Urothelium cell line (cell line): Measurements from ENCODE around the gene PKNOX1.
"Not testable (repeated sequence)": the region's sequence is repeated elsewhere in the genome, so short reads cannot be mapped to it uniquely, and the experiment has no call there.

ENCODE experiments used
- DNase-seq: peaks from one replicate; pipeline ENCODE4 v3.0.0; 2011; ENCODE audit warnings: low spot score, mixed read lengths
- FAIRE-seq: peaks from 2 replicates; lab custom pipeline; 2011; peaks lifted over from hg19 to GRCh38; lab: Jason Lieb, UNC

PKNOX1 gene

GRCh38 chr21:42951193-42951592 is 23.2 kb upstream of the PKNOX1 start:
- not testable (repeated sequence) for FAIRE-seq, DNase-seq

- DNase-seq (no peak), FAIRE-seq (no peak)
Observed at GRCh38 chr21:42956824-42957630, 17.3 kb upstream of the PKNOX1 start.

- DNase-seq, FAIRE-seq: not testable (repeated sequence)
Observed at GRCh38 chr21:42958122-42958521, 16.2 kb upstream of the PKNOX1 start.

- no peak for DNase-seq
Observed at GRCh38 chr21:42959728-42960127, 14.6 kb upstream of the PKNOX1 start.

GRCh38 chr21:42962380-42963007 is 11.9 kb upstream of the PKNOX1 start:
- FAIRE-seq (no peak), DNase-seq (no peak)

More at GRCh38 chr21:42959728-42960127, 14.6 kb upstream of the PKNOX1 start:
- FAIRE-seq = no peak

DNA sequence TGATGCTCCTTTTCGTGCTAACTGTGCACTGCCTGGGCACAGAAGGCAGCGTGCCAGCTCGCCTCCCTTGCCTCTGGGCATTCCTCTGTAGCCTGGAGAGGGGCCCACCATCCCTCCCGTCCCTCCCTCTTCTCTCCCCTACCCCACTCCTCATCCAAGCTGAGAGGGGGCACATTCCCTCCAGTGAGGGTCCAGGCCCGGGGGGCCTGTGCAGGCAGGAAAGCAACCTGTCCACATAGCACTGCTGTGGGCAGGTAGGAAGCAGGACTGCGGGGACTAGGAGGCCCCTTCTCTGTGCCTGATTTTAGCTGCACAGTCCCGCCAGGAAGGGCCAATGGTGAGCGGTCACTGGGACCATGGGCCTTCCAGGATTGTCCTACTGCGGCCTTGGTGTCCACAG is 10.3 kb upstream of the PKNOX1 start:
- no peak for FAIRE-seq
- DNase-seq = no peak

DNA sequence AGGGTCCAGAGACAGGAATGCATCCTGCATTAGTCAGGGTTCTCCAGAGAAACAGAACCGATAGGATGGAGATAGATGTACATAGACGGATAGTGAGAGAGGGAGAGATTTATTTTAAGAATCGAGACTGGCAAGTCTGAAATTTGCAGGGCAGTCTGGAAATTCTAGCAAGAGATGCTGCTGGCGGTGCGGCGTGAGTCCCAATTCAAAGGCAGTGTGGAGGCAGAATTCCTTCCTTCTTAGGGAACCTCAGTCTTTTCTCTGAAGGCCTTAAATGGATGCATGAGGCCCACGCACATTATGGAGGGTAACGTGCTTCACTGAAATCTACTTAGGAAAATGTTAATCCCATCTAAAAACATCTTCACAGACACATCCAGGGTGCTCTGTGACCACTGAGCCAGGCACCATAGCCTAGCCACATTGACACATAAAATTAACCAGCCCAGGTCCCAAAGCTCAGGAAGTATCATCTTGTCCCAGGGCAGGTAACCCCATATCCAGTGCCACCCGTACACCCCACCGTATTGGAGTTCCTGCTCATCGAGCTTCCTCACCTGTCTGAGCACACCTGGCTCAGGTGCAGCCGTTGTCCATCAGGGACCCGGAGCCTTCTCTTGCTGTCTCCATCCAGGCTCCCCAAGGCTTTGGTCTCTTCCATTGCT is 9.7 kb upstream of the PKNOX1 start:
- FAIRE-seq (no peak), DNase-seq (no peak)

GRCh38 chr21:42965211-42965560 is 9.2 kb upstream of the PKNOX1 start:
- DNase-seq = no peak

GRCh38 chr21:42967616-42968015 is 6.7 kb upstream of the PKNOX1 start:
- FAIRE-seq, DNase-seq: not testable (repeated sequence)

More at GRCh38 chr21:42965211-42965560, 9.2 kb upstream of the PKNOX1 start:
- no peak for FAIRE-seq

- FAIRE-seq (no peak), DNase-seq (no peak)
Observed at GRCh38 chr21:42969193-42969600, 5.2 kb upstream of the PKNOX1 start.

GRCh38 chr21:42970946-42971653 is 3.3 kb upstream of the PKNOX1 start:
- DNase-seq (no peak), FAIRE-seq (no peak)

- FAIRE-seq = no peak
- no peak for DNase-seq
Observed at GRCh38 chr21:42971897-42972275, 2.5 kb upstream of the PKNOX1 start.

DNA sequence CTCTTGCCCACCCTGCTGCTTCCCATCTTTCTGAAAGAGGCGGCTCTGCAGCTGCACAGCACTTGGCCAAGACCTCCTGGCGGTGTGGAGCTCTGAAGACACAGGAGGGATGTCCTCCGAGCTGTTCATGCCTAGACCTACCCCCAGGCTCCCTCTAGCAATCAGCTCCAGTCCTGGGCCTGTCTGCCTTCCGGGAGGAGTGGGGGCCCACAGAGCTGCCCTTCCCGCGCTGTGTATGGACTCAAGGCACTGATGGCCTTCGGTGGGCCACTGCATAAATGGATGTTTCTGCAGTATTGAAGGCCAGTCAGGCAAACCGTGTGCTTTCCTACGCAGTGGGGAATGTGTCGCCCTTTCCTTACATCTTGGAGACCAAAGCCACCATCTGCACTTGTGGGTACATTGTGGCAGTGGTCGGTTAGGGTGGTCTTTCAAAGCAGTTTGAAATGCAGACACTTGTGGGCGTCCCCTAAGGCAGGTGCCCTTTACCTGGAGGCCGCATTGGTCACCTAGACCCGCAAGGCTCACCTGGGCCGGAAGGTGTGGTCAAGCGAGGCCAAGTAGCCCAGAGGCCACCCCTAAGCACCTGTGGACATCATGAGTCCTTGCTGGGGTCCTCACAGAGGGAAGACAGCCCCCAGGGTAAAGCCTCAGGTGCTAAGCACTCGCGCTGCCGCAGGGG is 912 bp upstream of the PKNOX1 start:
- FAIRE-seq (no peak), DNase-seq (no peak)

DNA sequence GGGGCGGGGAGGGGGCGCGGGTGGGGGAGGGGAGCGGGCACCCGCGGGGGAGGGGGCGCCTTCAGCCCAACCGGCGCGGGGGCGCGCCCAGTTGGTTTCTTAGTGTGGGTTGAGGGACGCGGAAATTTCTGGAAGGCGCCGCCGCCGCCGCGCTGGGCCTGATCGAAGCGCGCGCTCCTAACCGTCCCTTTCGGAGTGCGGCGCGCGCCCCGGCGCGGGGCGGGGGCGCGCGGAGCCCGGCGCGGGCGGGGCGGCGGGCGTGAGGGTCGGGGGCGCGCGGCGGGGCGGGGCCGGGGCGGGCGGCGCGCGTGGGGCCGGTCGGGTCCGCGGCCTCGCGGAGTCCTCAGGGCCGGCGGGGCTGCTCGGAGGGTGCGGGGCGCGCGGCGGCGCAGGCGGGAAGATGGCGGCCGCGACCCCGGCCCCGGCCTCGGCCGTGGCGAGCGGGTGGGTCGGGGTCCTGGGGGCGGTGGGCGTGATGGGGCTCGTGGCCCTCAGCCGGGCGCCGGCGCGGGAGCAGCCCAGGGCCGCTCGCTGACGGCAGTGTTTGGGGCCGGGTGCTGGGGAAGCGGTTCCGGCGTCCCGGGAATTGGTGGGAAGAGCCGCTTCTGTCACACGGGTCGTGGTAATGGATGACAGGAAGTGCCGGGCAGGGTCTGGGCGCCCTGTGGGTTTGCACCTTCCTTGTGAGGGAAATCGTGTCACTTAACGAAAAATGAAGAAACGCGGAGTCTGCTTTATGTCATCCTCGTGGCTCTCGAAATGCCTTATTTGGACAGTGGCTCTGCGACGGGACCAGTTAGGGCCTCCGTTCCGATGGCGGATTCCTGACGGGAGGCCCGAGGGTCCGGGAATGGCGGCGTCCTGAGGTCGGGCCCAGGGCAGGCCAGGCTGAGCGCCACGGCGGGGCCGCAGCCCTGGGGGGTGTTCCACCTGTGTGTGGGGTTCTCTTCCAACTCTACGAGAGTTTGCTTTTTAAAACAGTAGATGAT is 764 bp downstream of the PKNOX1 start:
- DNase-seq (peak; percentile 82), FAIRE-seq (no peak)

DNA sequence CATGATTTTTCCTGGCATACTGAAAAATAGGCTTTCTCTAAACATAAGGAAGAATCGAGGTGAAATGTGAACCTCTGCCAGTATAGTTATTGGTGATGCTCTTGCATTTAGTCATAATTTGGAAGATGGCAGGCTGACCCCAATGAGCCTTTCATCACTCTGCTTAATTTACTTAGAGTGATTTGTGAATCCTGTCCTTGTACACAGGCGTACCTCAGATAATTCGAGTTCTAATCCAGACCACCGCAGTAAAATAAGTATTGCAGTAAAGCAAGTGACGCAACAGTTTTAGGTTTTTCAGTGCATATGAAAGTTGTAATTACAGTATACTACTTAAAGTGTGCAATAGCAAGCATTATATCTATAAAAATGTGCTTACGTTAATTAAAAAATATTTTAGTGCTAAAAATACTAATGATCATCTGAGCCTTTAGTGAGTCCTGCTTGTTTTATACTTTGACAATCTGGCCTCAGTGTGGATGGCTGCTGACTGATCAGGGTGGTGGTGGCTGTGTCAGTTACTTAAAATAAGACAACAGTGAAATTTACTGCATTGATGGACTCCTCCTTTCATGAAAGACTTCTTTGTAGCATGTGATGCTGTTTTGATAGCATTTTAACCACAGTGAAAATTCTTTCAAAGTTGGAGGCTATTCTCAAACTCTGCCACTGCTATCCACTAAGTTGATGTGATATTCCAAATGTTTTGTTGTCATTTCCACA is 1.7 kb downstream of the PKNOX1 start:
- no peak for FAIRE-seq

GRCh38 chr21:42980312-42981213 is 6.2 kb downstream of the PKNOX1 start:
- DNase-seq = no peak
- no peak for FAIRE-seq

More for the DNA sequence above, 1.7 kb downstream of the PKNOX1 start:
- DNase-seq = no peak

DNA sequence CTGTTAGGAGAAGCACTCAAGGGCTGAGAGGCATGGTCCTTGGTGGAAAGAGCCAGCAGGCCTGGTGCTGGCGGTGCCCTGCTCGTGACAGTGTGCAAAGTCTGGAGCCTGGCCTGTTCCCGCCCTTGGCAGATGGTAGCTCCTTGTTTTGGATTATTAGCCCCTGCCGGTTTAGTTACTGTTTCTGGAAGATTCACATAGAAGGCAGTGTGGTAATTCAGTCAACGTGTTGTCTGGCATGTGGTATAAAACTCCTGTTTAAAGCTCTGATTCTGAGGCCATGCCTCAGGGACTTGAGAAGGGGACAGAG is 6.8 kb downstream of the PKNOX1 start:
- DNase-seq (no peak), FAIRE-seq (no peak)

GRCh38 chr21:42981862-42982261 is 7.5 kb downstream of the PKNOX1 start:
- no peak for DNase-seq
- FAIRE-seq = no peak
